Activated CD8-positive, alpha-beta T cell treated with anti-CD3 and anti-CD28 coated beads for 36 hours (primary cell): Measurements from ENCODE around the gene SLC30A4. TPM values are rescaled to one million over a fixed set of nuclear protein-coding genes. Genes with fewer than 3 reads are reported as not detected.

Experiments used
- ATAC-seq: fragments of 200-7000 bp; cut with Tn5 transposase; one replicate; pipeline ENCODE4 v1.10.0; 2021; ENCODE audit warnings: mild to moderate bottlenecking, moderate library complexity
- CTCF ChIA-PET: fragments of 350-600 bp; sonication (Branson Sonifier 250); formaldehyde crosslinking; loops from one replicate; lab custom pipeline; 2021; ENCODE audit warnings: antibody characterized with exemption; lab: Charles Lee
- POLR2A ChIA-PET: fragments of 350-600 bp; sonication (Branson Sonifier 250); formaldehyde crosslinking; loops from one replicate; lab custom pipeline; 2021; ENCODE audit warnings: antibody characterized with exemption; lab: Charles Lee
- DNase-seq: peaks from one replicate; pipeline ENCODE4 v3.0.0-alpha.2; 2020
- H3K27ac Mint-ChIP-seq: one replicate; pipeline ENCODE4 v1.8.0; 2021; ENCODE audit warnings: mild to moderate bottlenecking, mixed read lengths
- H3K27me3 Mint-ChIP-seq: one replicate; pipeline ENCODE4 v1.8.0; 2021; ENCODE audit warnings: mixed read lengths
- H3K36me3 Mint-ChIP-seq: one replicate; pipeline ENCODE4 v1.8.0; 2021; ENCODE audit warnings: low read depth, mixed read lengths
- H3K4me1 Mint-ChIP-seq: one replicate; pipeline ENCODE4 v1.8.0; 2021; ENCODE audit warnings: low read depth, mixed read lengths
- H3K4me3 Mint-ChIP-seq: one replicate; pipeline ENCODE4 v1.8.0; 2021; ENCODE audit warnings: mild to moderate bottlenecking, moderate library complexity, mixed read lengths
- H3K9me3 Mint-ChIP-seq: one replicate; pipeline ENCODE4 v1.8.0; 2021; ENCODE audit warnings: mixed read lengths
- CTCF ChIP-seq: fragments of 200-600 bp; IDR thresholded peaks from one replicate; pipeline ENCODE4 v1.8.0; 2022; ENCODE audit warnings: antibody characterized with exemption, mild to moderate bottlenecking
- intact Hi-C: fragments of 100-400 bp; cut with micrococcal nuclease; formaldehyde crosslinking; loops from one replicate; pipeline ENCODE4 v1.10.0; 2022
- total RNA-seq, 2 experiments: library from RNA; stranded (reverse); gene quantifications; one replicate each; pipeline ENCODE4 v1.2.3, GENCODE V29; 2021

SLC30A4 gene
- total RNA-seq: 1 to 10 TPM; 1.7 to 2.0 TPM

GRCh38 chr15:45522328-45523165 is at the start of gene SLC30A4:
TSS of gene SLC30A4 (minus strand) at chr15:45522755. CDS start at chr15:45522354, 401 bp downstream.
- CTCF ChIA-PET: interaction anchor here (1.1 to 1.7 kb wide), 5 partner anchors 63 to 91 kb away, joined by 4 to 5 read pairs (median 5); partner anchors contain the start of gene BLOC1S6
- peaks cover 4% of the 10 kb centered on the region for H3K27me3 Mint-ChIP-seq
- intact Hi-C loops: loop anchor here (5.0 kb wide), 1 partner anchor 90 kb away; no protein-coding TSS in a partner anchor

GRCh38 chr15:45555934-45556608 is 33.5 kb upstream of the SLC30A4 start:
- H3K27me3 Mint-ChIP-seq: peaks cover 20% of the 10 kb centered on the region
- no peak overlapping the region for H3K27ac Mint-ChIP-seq
- H3K36me3 Mint-ChIP-seq: no peaks in the 10 kb centered on the region
- no peak for ATAC-seq
- TF ChIP-seq CTCF: no peak
- CTCF ChIA-PET: interaction anchor here (1.2 kb wide), 1 partner anchor 97 kb away, joined by 4 read pairs; no protein-coding TSS in a partner anchor
- POLR2A ChIA-PET: no interaction called here
- H3K4me1 Mint-ChIP-seq: no peaks in the 10 kb centered on the region
- DNase-seq: no peak
- H3K9me3 Mint-ChIP-seq: no peaks in the 10 kb centered on the region
- intact Hi-C loops: no loop called here
- no peak overlapping the region for H3K4me3 Mint-ChIP-seq

More at GRCh38 chr15:45522328-45523165, at the start of gene SLC30A4:
- Mint-ChIP-seq H3K4me1 (peaks cover 19% of the 10 kb centered on the region), H3K36me3 (peaks cover 2% of the 10 kb centered on the region), H3K27ac (peak within 1 kb of the TSS; percentile 44), H3K9me3 (no peaks in the 10 kb centered on the region), H3K4me3 (peak within 1 kb of the TSS; percentile 88)
- peak; percentile 40 for TF ChIP-seq CTCF
- DNase-seq: peak; percentile 58
- ATAC-seq: peak; percentile 85
- POLR2A ChIA-PET: interaction anchor here (1.0 to 1.5 kb wide), 2 partner anchors 65 to 75 kb away, joined by 3 to 7 read pairs; partner anchors contain the start of gene BLOC1S6

- Mint-ChIP-seq H3K36me3 (no peaks in the 10 kb centered on the region), H3K4me1 (no peaks in the 10 kb centered on the region), H3K9me3 (no peaks in the 10 kb centered on the region), H3K27me3 (peaks cover 16% of the 10 kb centered on the region), H3K4me3 (no peak overlapping the region), H3K27ac (no peak overlapping the region)
- intact Hi-C loops: no loop called here
- ChIA-PET CTCF (no interaction called here), POLR2A (interaction anchor here (0.6 kb wide), 1 partner anchor 35 kb away, joined by 3 read pairs; the partner anchor contains the start of gene BLOC1S6)
- no peak for ATAC-seq
- TF ChIP-seq CTCF: no peak
- DNase-seq: no peak
Measured at GRCh38 chr15:45551676-45552075, 29.1 kb upstream of the SLC30A4 start.

- ChIA-PET CTCF (no interaction called here), POLR2A (no interaction called here)
- Mint-ChIP-seq H3K4me1 (no peaks in the 10 kb centered on the region), H3K27ac (no peak overlapping the region), H3K9me3 (no peaks in the 10 kb centered on the region), H3K36me3 (no peaks in the 10 kb centered on the region), H3K27me3 (peaks cover 12% of the 10 kb centered on the region), H3K4me3 (no peak overlapping the region)
- intact Hi-C loops: no loop called here
- DNase-seq (no peak), ATAC-seq (no peak)
- no peak for TF ChIP-seq CTCF
Measured at GRCh38 chr15:45550436-45550835, 27.9 kb upstream of the SLC30A4 start.
